SK-N-SH treated with all-trans-retinoic acid at 6 μM for 48 hours (cell line): ENCODE results near the gene DCD.

ENCODE experiments used
- ATAC-seq: fragments of 200-7000 bp; cut with Tn5 transposase; 3 replicates; pipeline ENCODE4 v1.9.1; 2020; ENCODE audit warnings: mild to moderate bottlenecking, moderate library complexity
- ARNTL ChIP-seq: fragments of 450-650 bp; formaldehyde crosslinking; IDR thresholded peaks from 2 replicates; pipeline ENCODE4 v1.5.0; 2020; ENCODE audit warnings: low read depth, mild to moderate bottlenecking, moderate library complexity, borderline replicate concordance
- BACH2 ChIP-seq: fragments of 250-450 bp; sonication (Bioruptor Pico); IDR thresholded peaks from 2 replicates; pipeline ENCODE4 v1.9.0; 2021; ENCODE audit warnings: mild to moderate bottlenecking, borderline replicate concordance
- ESRRG ChIP-seq: fragments of 250-450 bp; sonication (Bioruptor Pico); IDR thresholded peaks from 2 replicates; pipeline ENCODE4 v1.6.1; 2021; ENCODE audit warnings: mild to moderate bottlenecking
- GLIS3 ChIP-seq: fragments of 250-450 bp; sonication (Bioruptor Pico); IDR thresholded peaks from 2 replicates; pipeline ENCODE4 v1.5.0; 2020; ENCODE audit warnings: mild to moderate bottlenecking, moderate library complexity
- ISL1 ChIP-seq: fragments of 250-450 bp; sonication (Bioruptor Pico); IDR thresholded peaks from 2 replicates; pipeline ENCODE4 v2.1.2; 2022; ENCODE audit warnings: mild to moderate bottlenecking, moderate library complexity
- OSR1 ChIP-seq: fragments of 250-450 bp; sonication (Bioruptor Pico); IDR thresholded peaks from 2 replicates; pipeline ENCODE4 v1.8.0; 2022; ENCODE audit warnings: moderate library complexity, mild to moderate bottlenecking, inconsistent platforms
- PPARA ChIP-seq: fragments of 250-450 bp; sonication (Bioruptor Pico); IDR thresholded peaks from 2 replicates; pipeline ENCODE4 v1.5.0; 2020; ENCODE audit warnings: mild to moderate bottlenecking, borderline replicate concordance
- RARB ChIP-seq: fragments of 250-450 bp; sonication (Bioruptor Pico); IDR thresholded peaks from 2 replicates; pipeline ENCODE4 v1.8.0; 2021; ENCODE audit warnings: mild to moderate bottlenecking, moderate library complexity
- SNAI2 ChIP-seq: fragments of 250-450 bp; sonication (Bioruptor Pico); IDR thresholded peaks from 2 replicates; pipeline ENCODE4 v1.5.0; 2020; ENCODE audit warnings: mild to moderate bottlenecking, moderate library complexity
- TOX ChIP-seq: fragments of 250-450 bp; sonication (Bioruptor Pico); IDR thresholded peaks from 2 replicates; pipeline ENCODE4 v1.8.0; 2021; ENCODE audit warnings: mild to moderate bottlenecking, moderate library complexity, borderline replicate concordance
- ZC3H10 ChIP-seq: fragments of 250-450 bp; sonication (Bioruptor Pico); IDR thresholded peaks from 2 replicates; pipeline ENCODE4 v1.5.1; 2021; ENCODE audit warnings: mild to moderate bottlenecking, moderate library complexity
- ZFP3 ChIP-seq: fragments of 250-450 bp; sonication (Bioruptor Pico); IDR thresholded peaks from 2 replicates; pipeline ENCODE4 v1.5.0; 2020; ENCODE audit warnings: mild to moderate bottlenecking, moderate library complexity
- ZNF70 ChIP-seq: fragments of 450-650 bp; formaldehyde crosslinking; IDR thresholded peaks from 2 replicates; pipeline ENCODE4 v1.5.0; 2020; ENCODE audit warnings: mild to moderate bottlenecking, moderate library complexity
- ZNF8 ChIP-seq: fragments of 450-650 bp; formaldehyde crosslinking; IDR thresholded peaks from 2 replicates; pipeline ENCODE4 v1.5.0; 2020; ENCODE audit warnings: mild to moderate bottlenecking, moderate library complexity
- TF ChIP-seq, protein P1 (sequence below): fragments of 250-450 bp; sonication (Bioruptor Pico); IDR thresholded peaks from 2 replicates; pipeline ENCODE4 v1.5.1; 2020; ENCODE audit warnings: low read depth, mild to moderate bottlenecking, moderate library complexity
- TF ChIP-seq, protein P2 (sequence below): fragments of 250-450 bp; sonication (Bioruptor Pico); IDR thresholded peaks from 2 replicates; pipeline ENCODE4 v1.8.0; 2021; ENCODE audit warnings: low read depth, mild to moderate bottlenecking, moderate library complexity, borderline replicate concordance
- TF ChIP-seq, protein P3 (sequence below): fragments of 250-450 bp; sonication (Bioruptor Pico); IDR thresholded peaks from 2 replicates; pipeline ENCODE4 v1.8.0; 2020; ENCODE audit warnings: mild to moderate bottlenecking, moderate library complexity, borderline replicate concordance
- TF ChIP-seq, protein P4 (sequence below): fragments of 250-450 bp; sonication (Bioruptor Pico); IDR thresholded peaks from 2 replicates; pipeline ENCODE4 v1.5.0; 2020; ENCODE audit warnings: mild to moderate bottlenecking, moderate library complexity

Gene DCD

DNA sequence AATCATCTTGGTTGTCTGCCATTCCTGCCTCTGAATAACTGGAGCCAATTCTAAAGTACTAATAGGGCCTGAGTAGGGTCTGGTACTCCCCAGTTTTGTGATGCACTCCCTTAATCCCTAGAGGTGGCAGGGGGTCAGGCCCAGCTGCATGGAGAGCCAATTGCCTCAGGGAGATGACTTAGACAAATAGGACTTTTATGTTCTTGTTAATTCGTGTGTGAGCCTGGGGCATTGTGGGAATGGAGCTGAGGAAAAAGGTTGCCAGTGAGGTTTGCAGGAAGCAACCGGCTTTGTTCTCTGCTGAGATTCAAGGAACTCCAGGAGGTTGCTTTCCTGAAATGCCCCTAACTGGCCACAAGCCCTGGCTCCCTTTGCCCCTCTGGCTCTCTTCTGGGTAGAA, 6.8 kb upstream of the DCD start:
- ATAC-seq = no peak

DNA sequence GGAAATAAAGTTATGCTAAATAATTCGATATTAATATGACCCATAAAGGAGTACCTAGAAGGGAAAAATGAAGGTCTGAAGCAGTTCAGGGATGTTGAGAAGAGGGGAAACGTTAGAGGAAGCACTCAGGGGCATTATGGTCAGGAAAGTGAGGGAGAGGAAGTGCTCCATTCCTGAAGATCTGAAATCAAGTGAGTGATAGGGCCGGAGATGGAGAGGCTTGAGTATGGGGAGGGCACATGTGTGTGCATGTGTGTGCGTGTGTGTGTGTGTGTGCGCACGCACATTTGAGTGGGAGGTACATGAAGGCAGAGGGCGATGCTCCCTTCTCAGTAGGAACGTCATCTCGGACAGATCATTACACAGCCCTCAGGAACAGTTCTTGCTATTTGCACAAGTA, 4.9 kb upstream of the DCD start:
- TF ChIP-seq, protein P1, sequence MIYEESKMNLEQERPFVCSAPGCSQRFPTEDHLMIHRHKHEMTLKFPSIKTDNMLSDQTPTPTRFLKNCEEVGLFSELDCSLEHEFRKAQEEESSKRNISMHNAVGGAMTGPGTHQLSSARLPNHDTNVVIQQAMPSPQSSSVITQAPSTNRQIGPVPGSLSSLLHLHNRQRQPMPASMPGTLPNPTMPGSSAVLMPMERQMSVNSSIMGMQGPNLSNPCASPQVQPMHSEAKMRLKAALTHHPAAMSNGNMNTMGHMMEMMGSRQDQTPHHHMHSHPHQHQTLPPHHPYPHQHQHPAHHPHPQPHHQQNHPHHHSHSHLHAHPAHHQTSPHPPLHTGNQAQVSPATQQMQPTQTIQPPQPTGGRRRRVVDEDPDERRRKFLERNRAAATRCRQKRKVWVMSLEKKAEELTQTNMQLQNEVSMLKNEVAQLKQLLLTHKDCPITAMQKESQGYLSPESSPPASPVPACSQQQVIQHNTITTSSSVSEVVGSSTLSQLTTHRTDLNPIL (CRISPR knock-in tag) = no peak
- TF ChIP-seq OSR1 (CRISPR knock-in tag) (no peak), PPARA (no peak), SNAI2 (CRISPR knock-in tag) (no peak), TOX (CRISPR knock-in tag) (no peak), ZC3H10 (CRISPR knock-in tag) (no peak), ESRRG (no peak)
- ATAC-seq = no peak

More for the DNA sequence above, 6.8 kb upstream of the DCD start:
- no peak for TF ChIP-seq ZFP3 (CRISPR knock-in tag)
- TF ChIP-seq, protein P2, sequence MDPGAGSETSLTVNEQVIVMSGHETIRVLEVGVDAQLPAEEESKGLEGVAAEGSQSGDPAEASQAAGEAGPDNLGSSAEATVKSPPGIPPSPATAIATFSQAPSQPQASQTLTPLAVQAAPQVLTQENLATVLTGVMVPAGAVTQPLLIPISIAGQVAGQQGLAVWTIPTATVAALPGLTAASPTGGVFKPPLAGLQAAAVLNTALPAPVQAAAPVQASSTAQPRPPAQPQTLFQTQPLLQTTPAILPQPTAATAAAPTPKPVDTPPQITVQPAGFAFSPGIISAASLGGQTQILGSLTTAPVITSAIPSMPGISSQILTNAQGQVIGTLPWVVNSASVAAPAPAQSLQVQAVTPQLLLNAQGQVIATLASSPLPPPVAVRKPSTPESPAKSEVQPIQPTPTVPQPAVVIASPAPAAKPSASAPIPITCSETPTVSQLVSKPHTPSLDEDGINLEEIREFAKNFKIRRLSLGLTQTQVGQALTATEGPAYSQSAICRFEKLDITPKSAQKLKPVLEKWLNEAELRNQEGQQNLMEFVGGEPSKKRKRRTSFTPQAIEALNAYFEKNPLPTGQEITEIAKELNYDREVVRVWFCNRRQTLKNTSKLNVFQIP = no peak
- TF ChIP-seq, protein P1 (CRISPR knock-in tag) = no peak
- TF ChIP-seq ZNF8 = no peak
- TF ChIP-seq, protein P3, sequence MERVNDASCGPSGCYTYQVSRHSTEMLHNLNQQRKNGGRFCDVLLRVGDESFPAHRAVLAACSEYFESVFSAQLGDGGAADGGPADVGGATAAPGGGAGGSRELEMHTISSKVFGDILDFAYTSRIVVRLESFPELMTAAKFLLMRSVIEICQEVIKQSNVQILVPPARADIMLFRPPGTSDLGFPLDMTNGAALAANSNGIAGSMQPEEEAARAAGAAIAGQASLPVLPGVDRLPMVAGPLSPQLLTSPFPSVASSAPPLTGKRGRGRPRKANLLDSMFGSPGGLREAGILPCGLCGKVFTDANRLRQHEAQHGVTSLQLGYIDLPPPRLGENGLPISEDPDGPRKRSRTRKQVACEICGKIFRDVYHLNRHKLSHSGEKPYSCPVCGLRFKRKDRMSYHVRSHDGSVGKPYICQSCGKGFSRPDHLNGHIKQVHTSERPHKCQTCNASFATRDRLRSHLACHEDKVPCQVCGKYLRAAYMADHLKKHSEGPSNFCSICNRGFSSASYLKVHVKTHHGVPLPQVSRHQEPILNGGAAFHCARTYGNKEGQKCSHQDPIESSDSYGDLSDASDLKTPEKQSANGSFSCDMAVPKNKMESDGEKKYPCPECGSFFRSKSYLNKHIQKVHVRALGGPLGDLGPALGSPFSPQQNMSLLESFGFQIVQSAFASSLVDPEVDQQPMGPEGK (CRISPR knock-in tag) = no peak
- TF ChIP-seq, protein P4, sequence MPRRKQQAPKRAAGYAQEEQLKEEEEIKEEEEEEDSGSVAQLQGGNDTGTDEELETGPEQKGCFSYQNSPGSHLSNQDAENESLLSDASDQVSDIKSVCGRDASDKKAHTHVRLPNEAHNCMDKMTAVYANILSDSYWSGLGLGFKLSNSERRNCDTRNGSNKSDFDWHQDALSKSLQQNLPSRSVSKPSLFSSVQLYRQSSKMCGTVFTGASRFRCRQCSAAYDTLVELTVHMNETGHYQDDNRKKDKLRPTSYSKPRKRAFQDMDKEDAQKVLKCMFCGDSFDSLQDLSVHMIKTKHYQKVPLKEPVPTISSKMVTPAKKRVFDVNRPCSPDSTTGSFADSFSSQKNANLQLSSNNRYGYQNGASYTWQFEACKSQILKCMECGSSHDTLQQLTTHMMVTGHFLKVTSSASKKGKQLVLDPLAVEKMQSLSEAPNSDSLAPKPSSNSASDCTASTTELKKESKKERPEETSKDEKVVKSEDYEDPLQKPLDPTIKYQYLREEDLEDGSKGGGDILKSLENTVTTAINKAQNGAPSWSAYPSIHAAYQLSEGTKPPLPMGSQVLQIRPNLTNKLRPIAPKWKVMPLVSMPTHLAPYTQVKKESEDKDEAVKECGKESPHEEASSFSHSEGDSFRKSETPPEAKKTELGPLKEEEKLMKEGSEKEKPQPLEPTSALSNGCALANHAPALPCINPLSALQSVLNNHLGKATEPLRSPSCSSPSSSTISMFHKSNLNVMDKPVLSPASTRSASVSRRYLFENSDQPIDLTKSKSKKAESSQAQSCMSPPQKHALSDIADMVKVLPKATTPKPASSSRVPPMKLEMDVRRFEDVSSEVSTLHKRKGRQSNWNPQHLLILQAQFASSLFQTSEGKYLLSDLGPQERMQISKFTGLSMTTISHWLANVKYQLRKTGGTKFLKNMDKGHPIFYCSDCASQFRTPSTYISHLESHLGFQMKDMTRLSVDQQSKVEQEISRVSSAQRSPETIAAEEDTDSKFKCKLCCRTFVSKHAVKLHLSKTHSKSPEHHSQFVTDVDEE (CRISPR knock-in tag) = no peak
- no peak for TF ChIP-seq BACH2
- TF ChIP-seq PPARA = no peak
- TF ChIP-seq GLIS3 (CRISPR knock-in tag) = no peak
- no peak for TF ChIP-seq TOX (CRISPR knock-in tag)

DNA sequence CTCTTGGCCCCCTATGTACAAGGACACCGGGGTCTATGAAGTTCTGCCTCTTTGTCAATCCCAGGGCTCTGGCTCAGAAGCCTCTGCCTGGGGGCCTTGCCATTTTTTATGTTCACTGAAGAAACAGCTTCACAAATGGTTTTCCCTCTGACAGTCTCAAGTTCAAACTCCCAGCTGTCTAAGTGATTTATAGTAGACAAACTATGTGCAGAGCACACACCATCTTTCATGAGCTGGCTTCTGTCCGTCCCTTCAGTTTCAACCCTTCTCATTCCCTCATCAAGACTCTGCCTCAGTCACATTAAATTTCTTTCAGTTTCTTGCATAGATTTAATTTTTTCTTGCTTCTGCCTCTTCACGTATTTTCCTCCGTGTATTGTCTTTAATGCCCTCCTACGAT, 2.7 kb upstream of the DCD start:
- no peak for ATAC-seq
- no peak for TF ChIP-seq PPARA
- no peak for TF ChIP-seq ZC3H10 (CRISPR knock-in tag)

DNA sequence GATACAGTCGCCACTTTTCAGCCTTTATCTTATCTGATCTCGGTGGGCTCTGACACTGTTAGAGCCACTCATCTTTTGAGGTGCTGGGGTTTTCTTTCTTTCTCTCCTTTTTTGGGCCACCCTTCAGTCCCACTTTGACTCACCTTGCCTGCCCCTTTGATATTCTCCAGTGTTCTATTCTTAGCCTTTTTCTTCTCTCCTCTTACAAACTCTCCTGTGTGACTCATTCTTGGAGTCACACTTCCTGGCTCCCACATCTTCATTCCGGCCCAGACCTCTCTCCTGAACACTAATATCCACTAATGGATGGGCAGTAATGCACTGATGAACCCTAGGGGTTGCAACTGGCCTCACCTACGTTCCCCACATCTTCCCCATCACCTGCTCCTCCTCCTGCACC, 2.2 kb upstream of the DCD start:
- TF ChIP-seq ZC3H10 (CRISPR knock-in tag) (no peak), ESRRG (no peak), ZNF70 (CRISPR knock-in tag) (no peak), SNAI2 (CRISPR knock-in tag) (no peak), ZFP3 (CRISPR knock-in tag) (no peak), ZNF8 (no peak), ISL1 (CRISPR knock-in tag) (no peak), PPARA (no peak), ARNTL (CRISPR knock-in tag) (no peak), RARB (no peak)
- TF ChIP-seq, protein P1 (CRISPR knock-in tag) = no peak
- TF ChIP-seq, protein P2 = no peak
- TF ChIP-seq, protein P4 (CRISPR knock-in tag) = no peak
- no peak for ATAC-seq
